ENCODE results near the gene EMC9. TPM values are rescaled to one million over a fixed set of nuclear protein-coding genes. Genes with fewer than 3 reads are reported as not detected.

Gene EMC9
- polyA plus RNA-seq, 2 of the 4 experiments (the other 2 are of a cell fraction) = 21.5 to 48.5 TPM

GRCh38 chr14:24176599-24176998 is 35.2 kb upstream of the EMC9 start:
- FAIRE-seq = no peak
- ChIA-PET CTCF (interaction anchor here (1.0 to 2.1 kb wide), 3 partner anchors 15 to 132 kb away, joined by 3 to 11 read pairs (median 4); partner anchors contain the start of gene IRF9), POLR2A (interaction anchor here (1.1 to 2.3 kb wide), 2 partner anchors 13 to 19 kb away, joined by 5 to 7 read pairs; partner anchors contain the start of genes IPO4 and TM9SF1)
- Histone ChIP-seq H3K27ac (no peak overlapping the region), H3K9me3 (no peaks in the 10 kb centered on the region), H3K4me1 (no peaks in the 10 kb centered on the region), H3K4me2 (no peak overlapping the region), H3K4me3 (no peak overlapping the region)
- no peak for DNase-seq (ENCODE audit: low read depth in 1 of 2, low spot score in 1 of 2)
- no peak; a peak in 1 of 6 replicates for ATAC-seq
- WGBS (ENCODE audit: missing lambda C conversion rate) = 87% methylated on average over 5 of the region's 5 CpGs
- TF ChIP-seq TP53 (CRISPR knock-in tag; IDR thresholded peaks at IDR 0.05) (no peak), NFE2L2 (conservative IDR thresholded peaks at IDR 0.05; ENCODE audit: low read length) (no peak), ZC3H11A (IDR thresholded peaks at IDR 0.05) (no peak), RFX5 (IDR thresholded peaks at IDR 0.05) (no peak), GATA3 (IDR thresholded peaks at IDR 0.05; ENCODE audit: borderline replicate concordance) (no peak), CTCF (IDR thresholded peaks at IDR 0.05) (no peak), NR3C1 (IDR thresholded peaks at IDR 0.05) (no peak), MYC (IDR thresholded peaks at IDR 0.05; ENCODE audit: borderline replicate concordance, low read length) (no peak), POLR2A (IDR thresholded peaks at IDR 0.05; ENCODE audit: low read length) (no peak), ZNF302 (CRISPR knock-in tag; IDR thresholded peaks at IDR 0.05) (no peak), MAZ (IDR thresholded peaks at IDR 0.05; ENCODE audit: borderline replicate concordance, low read depth, low read length) (no peak), HES2 (IDR thresholded peaks at IDR 0.05) (no peak)

- H3K4me1 ChIP-seq = no peaks in the 10 kb centered on the region
- CTCF ChIA-PET = interaction anchor here (0.7 to 2.2 kb wide), 5 partner anchors 9 to 43 kb away, joined by 3 to 10 read pairs (median 3); partner anchors contain the start of gene IRF9
- FAIRE-seq = no peak
- no peak overlapping the region for H3K4me3 ChIP-seq
- no peak for DNase-seq (ENCODE audit: low read depth in 1 of 2, low spot score in 1 of 2)
- TF ChIP-seq HOXB5 (CRISPR knock-in tag; IDR thresholded peaks at IDR 0.05) = no peak
- TF ChIP-seq ELK1 (IDR thresholded peaks at IDR 0.05; ENCODE audit: low read depth, low read length) = no peak
- TF ChIP-seq FOSB (CRISPR knock-in tag; IDR thresholded peaks at IDR 0.05) = no peak
- TF ChIP-seq PHF8 (IDR thresholded peaks at IDR 0.05; ENCODE audit: borderline replicate concordance, low read depth) = no peak
- no peak for TF ChIP-seq JUNB (IDR thresholded peaks at IDR 0.05)
- TF ChIP-seq EHMT2 (IDR thresholded peaks at IDR 0.05; ENCODE audit: low read depth) = no peak
- TF ChIP-seq EP300 (IDR thresholded peaks at IDR 0.05) = no peak
- no peak for TF ChIP-seq NPAS2 (CRISPR knock-in tag; IDR thresholded peaks at IDR 0.05; ENCODE audit: borderline replicate concordance)
- no peak for TF ChIP-seq PBX3 (IDR thresholded peaks at IDR 0.05)
- TF ChIP-seq TFCP2L1 (CRISPR knock-in tag; IDR thresholded peaks at IDR 0.05) = no peak
- no peak for TF ChIP-seq MAFK (IDR thresholded peaks at IDR 0.05; ENCODE audit: partially characterized antibody)
- no peak for TF ChIP-seq HES2 (IDR thresholded peaks at IDR 0.05)
- H3K4me2 ChIP-seq = no peak overlapping the region
- H3K27ac ChIP-seq = no peak overlapping the region
- peak in 1 of 2 experiments; percentile 19; a peak in 2 of 6 replicates for ATAC-seq
- no peaks in the 10 kb centered on the region for H3K9me3 ChIP-seq
- POLR2A ChIA-PET = interaction anchor here (1.6 kb wide), 1 partner anchor 12 kb away, joined by 4 read pairs; the partner anchor contains the start of gene IRF9
- 89% methylated on average over 20 of the region's 20 CpGs for WGBS (ENCODE audit: missing lambda C conversion rate)
These were observed 31.5 kb upstream of the EMC9 start for GRCh38 chr14:24172871-24173281.

All from A549 (cell line).